ENCODE measurements around the gene FADS2.

Gene FADS2

GRCh38 chr11:61795876-61796526 lies 32.1 kb upstream of the FADS2 start:
- FAIRE-seq (no peak), DNase-seq (ENCODE audit: low spot score) (no peak)

- FAIRE-seq: peak; percentile 44
- peak; percentile 45 for DNase-seq (ENCODE audit: low spot score)
Observed at GRCh38 chr11:61797263-61797944, 30.7 kb upstream of the FADS2 start.

DNA sequence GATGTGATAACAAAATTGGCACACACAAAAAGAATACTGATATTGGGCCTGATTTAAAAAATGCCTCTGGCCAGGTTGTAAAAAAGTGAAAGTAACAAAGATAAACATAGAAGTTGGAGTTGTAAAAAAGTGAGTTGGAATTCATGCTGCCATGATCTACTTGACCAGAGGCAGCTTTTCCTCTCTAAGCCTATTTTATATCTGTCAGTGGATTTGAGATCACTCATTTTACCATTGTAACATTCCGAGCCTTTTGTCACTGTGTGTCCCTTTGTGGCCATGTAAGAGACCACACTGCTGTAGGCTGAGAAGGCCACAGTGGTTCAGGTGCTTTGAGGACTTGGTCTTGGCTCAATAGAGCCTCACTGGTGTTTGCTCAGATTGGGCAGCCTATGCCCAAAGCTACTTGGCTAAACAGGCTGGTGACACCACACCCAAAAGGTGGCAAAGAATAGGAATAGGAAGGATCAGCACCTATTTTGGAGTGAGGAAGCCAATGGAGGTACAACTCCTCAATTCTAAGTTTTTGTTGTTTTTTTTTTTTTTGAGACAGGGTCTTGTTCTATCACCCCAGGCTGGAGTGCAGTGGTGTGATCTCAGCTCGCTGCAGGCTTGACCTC lies 28.3 kb upstream of the FADS2 start:
- FAIRE-seq (no peak), DNase-seq (ENCODE audit: low spot score) (no peak)

DNA sequence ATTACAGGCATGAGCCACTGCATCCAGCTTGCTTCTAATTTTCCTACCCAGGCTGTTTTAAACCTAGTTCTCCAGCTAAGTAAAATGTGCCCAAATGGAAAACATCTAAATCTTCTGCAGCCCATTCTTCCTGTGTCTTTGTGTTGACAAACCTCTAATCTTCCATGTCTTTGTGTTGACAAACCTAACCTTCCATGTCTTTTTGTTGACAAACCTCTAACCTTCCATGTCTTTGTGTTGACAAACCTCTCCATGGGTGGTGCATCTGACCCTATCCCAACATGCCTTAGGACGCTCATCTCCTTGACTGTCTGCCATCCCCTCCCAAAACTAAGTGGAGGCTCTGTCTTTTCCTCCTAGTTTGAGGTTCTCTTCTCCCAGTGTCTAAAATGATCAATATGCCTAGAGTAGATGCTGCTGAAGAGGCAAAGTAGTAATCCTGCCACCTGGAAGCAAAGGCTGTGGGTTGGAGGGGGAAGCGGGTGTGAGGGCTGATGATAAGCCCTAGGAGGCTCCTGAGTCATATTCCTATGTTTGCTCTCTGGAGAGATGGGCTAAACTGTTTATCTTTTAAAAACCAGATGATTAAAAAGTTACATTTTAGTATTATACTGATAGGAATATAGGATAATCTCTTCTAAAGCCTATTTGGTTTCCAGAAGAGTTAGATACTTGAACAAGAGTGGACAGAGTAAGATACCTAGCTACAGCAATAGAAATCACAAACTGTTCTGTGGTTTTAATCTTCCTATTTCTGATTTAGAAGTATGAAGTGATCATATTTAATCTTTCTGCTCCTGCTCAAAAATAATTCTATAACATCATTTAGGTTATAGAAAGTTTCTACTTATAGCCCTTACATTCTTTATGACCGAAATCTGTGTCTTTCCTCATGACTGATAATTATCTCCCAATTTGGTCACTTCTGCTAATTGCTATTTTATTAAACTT lies 27.5 kb upstream of the FADS2 start:
- FAIRE-seq: no peak

DNA sequence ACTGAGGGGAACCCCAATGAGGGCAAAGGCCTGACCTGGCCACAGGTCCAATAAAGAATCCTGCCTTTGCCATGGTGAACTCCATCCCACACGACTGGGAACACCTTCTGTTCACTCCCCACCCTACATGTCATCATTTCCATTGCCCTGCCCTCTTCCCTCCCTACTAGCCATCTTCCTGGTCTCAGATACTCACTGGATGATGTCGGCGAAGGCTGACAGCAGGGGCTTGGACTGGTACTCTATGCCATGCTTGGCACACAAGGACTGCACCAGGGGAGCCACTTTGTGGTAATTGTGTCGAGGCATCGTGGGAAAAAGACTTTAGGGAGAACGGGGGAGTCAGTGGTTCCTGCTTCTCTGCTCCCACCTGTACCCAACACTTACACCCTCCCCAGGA lies 25.5 kb upstream of the FADS2 start:
- DNase-seq (ENCODE audit: low spot score) (no peak), FAIRE-seq (no peak)

More for the DNA sequence above, 27.5 kb upstream of the FADS2 start:
- DNase-seq (ENCODE audit: low spot score): no peak

DNA sequence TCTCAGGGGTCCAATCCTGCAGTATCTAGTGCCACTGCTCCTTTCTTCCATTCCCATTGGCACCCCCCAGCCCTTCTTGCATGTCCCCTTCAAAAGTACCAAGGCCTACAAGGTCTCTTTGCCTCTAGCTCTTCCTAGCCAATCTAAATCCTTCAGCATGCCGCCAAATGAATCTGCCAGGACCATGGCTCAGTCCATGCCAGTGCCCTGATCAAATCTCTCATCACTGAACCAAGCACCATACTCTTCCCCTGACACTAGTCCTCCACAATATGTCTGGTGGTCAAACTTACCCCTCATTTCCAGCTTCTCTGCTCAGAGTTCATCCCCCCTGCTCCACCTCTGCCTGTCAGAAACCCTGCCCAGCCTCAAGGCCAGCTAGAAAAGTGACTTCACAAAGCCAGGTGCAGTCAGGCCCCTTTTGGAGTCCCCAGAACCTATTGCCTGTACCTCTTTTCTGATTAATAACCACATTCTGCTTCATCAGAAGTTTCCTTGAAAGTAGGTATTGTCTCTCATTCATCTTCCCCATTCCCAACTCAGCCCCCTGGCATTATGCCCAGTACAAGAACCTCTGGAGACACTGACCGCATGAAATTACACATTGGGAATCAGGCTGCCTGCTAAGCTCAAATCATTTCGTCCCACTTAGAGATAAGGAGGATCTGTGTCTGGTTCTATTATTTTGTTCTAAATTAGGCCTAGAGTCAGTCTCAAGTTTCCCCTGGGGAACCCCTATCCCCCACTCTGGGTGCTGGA lies 24.0 kb upstream of the FADS2 start:
- no peak for FAIRE-seq

DNA sequence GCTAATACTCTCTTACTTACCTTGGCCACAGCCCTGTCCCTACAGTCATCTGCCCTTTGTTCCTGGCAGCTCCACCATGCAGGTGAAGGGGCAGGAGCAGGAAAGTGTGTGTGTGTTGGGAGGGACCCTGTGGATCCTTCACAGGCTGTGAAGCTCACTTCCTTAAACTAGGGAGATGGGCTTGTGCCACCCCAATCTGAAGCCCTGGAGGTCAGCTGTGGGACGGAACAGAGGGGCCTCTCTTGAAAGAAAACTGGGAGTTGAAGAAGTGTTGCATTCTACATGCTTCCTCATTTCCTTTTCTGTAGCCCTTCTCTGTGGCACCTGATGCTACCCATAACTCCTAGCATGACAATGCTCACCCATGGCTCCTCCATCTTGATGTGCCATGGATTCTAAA lies 23.0 kb upstream of the FADS2 start:
- FAIRE-seq (no peak), DNase-seq (ENCODE audit: low spot score) (no peak)

More for the DNA sequence above, 24.0 kb upstream of the FADS2 start:
- no peak for DNase-seq (ENCODE audit: low spot score)

GRCh38 chr11:61806785-61807184 lies 21.3 kb upstream of the FADS2 start:
- FAIRE-seq (no peak), DNase-seq (ENCODE audit: low spot score) (no peak)

DNA sequence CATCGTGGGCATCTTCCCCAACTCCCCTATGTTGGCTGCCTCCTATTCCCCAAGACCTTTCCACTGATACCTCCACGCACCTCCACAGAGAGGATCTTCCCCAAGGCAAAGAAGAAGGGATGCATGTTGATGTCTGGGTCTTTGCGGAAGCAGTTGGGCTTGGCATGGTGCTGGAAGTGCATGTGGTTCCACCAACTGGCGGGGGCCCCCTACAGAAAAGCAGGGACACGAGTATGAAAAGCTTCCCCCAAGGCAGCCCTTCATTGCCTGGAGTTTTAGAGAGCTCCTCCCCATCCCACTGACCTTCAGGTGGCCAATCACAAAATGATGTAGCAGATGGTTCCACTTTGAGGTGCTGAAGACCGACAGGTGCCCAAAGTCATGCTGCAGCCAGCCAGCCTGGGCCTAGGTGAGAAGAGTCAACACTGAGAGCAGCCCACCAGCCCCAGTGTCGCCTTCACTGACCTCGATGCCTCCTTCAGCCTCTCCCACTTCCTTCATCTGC lies 17.4 kb upstream of the FADS2 start:
- FAIRE-seq (no peak), DNase-seq (ENCODE audit: low spot score) (no peak)

GRCh38 chr11:61811831-61812230 lies 16.3 kb upstream of the FADS2 start:
- no peak for DNase-seq (ENCODE audit: low spot score)
- FAIRE-seq: no peak

- DNase-seq (ENCODE audit: low spot score) (no peak), FAIRE-seq (no peak)
Observed at GRCh38 chr11:61812736-61813411, 15.2 kb upstream of the FADS2 start.

DNA sequence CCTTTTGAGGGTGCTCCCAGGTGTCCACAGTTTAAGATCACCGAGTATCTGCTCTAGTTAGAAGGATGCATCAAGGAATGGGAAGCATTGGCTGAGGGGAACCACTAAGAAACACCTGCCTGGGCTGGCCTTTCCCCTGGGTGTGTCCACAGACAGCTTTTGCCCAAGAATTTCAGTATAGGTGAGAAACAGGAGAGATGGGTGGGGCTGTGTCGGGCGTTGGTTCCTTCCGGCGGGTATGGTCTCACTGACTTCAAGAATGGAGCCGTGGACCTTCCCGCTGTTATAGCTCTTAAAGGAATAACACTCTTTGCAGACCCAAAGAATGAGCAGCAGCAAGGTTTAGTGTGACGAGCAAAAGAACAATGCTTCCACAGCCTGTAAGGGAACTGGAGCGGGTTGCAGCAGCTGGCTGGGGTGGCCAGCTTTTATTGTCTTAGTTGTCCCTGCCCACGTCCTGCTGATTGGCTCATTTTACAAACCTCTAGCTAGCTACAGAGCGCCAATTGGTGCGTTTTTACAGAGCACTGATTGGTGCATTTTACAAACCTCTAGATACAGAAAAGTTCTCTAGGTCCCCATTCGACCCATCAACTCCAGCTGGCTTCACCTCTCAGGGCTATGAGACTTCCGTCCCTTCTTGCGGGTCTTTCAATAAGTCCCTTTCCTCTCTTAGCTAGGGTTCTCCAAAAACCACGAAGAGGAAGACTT lies 13.7 kb upstream of the FADS2 start:
- FAIRE-seq: no peak
- no peak for DNase-seq (ENCODE audit: low spot score)

DNA sequence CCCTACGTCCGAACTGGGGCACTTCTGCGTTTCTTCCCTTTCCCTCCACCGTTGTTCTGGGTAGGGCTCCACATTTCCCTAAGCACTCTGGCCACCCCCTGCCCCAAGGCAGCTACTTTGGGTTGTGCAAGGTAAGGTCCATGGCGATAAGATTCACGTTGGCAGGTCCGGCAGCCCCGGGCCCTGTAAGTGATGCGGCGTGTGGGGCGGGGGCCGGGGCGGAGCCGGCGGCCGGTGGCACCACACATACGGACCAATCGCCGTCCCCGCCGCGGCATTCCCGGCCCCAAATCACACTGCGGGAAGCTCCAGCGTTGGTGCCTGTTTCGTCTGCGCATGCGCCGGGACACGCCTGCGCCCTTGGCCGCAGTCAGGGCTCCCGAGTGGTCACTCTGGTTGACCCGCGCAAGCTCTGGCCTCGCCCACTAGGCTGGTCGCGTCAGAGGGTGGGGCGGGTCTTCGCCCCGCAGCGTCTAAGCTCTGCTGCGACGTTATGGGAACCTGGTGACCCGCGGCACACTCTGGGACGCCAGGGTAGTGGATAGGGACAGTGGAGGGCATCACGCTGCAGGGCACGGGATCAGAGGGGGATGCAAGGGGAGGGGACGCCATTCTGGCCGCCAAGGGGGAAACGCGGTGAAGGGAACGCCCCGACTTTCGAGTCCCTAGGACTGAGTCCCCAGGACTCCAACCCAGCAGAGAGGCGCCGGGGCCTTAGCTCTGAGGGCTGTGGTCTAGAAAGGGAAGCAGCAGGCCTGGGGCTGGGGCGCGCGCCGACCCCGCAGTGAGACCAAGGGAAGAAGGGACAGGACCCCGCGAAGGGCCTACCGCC lies 12.9 kb upstream of the FADS2 start:
- FAIRE-seq: no peak
- DNase-seq (ENCODE audit: low spot score): peak; percentile 92

DNA sequence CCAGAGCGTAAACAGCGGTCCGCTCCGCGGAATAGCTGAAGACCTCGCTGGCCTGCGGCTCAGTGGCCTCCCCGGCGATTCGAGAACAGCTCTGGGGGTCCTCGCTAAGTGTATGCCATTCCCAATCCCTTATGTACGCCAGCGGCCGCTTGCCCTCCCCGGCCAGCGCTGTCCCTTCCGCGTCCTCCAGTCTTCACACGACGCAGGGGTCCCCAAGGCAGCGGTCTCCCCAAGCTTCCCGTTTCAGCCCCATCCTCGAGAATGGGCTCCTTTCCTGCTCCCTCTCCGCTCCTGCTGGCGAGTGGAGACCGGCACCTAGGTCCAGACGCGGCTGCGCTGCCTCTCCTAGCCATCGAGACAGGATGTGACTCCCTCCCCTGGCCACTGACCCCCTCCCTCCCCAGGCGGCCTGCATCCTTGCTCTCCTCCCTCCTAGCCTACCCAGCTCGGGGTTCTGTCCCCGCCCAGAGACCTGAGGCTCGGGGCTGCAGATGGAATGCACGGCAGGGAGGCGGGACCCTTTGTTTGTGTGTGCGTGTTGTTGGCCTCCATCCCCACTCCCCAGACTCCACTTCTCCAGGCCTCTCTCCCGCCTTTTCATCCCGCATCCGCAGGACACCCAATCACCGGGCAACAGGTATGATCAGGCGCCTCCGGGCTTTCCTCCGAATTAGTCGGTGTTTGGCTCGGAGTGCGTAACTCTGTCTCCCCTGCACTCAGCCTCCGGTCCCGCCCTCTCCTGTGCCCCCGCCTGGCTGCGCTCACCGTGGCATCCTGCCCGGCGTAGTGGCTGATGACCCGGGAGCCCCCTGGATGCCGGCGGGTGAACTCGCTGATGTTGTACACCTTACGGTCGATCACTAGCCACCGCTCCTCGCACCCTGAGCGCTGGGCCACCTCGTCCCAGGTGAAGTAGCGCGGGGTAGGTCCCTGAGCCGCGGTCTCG lies 12.0 kb upstream of the FADS2 start:
- FAIRE-seq (no peak), DNase-seq (ENCODE audit: low spot score) (peak; percentile 73)

DNA sequence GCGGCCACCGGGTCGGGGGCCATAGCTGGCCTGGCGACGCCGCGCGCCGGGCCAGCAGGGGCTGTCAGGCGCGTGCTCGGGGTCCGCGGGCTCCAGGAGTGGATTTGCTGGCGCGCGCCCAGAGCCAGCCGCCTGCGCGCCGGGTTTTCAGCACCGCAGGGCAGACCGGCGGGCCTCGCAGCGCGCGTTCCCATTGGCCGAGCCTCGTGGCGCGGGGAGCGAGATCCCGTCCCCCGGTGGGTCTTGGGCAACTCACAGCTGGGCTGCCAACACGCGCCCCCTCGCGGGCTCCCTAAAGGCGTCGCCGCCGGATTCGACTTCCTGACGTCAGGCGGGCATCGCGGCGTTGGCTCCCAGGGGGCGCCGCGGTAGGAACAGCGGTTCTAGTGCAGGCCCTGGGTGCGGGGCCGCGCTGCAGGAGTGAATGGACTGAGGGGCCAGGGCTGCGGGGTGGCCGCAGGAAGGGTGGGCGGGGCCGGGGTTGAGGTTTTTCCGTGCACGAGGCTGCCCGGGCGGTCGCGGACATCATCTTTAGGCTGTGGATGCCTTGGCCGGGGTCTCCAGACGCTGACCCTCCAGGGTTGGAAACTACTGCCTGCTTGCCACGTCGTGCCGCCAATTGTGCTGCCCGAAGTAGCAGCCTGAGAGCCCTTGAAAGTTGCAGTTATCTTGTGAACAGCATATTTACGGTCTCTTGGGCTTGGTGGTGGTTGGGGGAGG lies 11.2 kb upstream of the FADS2 start, which contains the start of gene FADS1:
Gene FADS1 (minus strand): TSS at position 268 of the 720 bp plus-strand sequence. CDS start 74 bp downstream, at position 194.
- peak; percentile 87 for DNase-seq (ENCODE audit: low spot score)
- FAIRE-seq: no peak

DNA sequence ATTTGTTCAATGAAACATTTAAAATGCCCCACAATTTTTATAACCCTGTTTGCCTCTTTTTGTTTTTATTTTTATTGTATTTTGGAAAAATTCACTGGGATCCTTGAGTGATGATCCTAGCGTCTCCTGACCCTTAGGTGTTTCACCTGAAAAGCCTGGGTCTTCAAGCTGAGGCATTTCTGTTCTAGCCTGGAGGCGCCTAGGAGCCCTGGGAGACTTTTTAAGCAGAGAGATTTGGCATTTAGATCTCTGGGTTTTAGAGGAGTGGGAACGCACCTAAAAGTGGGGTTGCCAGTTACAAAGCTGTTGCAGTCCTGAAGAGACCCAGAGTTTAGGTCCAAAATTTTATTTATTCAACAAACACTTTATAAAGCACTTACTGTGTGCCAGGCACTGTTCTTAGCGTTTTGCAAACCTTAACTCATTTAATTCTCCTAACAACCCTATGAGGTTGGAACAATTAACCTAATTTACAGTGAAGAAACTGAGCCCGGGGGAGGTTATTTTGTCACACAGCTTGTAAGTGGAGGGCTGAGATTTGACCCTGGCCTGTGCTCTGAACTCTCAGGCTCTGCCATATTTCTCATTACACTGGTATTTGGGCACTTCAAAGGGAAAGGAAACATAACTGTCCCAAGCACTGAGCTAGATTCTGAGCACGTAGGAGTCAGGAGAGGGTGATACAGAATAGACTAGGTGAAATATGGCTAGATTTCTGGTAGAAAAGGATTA lies 10.5 kb upstream of the FADS2 start:
- DNase-seq (ENCODE audit: low spot score) (no peak), FAIRE-seq (no peak)

All from RCC 7860 (cell line).